MG63 (cell line): ENCODE results near the gene SKI. TPM values are rescaled to one million over a fixed set of nuclear protein-coding genes. Genes with fewer than 3 reads are reported as not detected.

ENCODE experiments used
- DNase-seq: peaks from one replicate; pipeline ENCODE4 v3.0.0-alpha.2; 2020
- H3K27me3 ChIP-seq: fragments of 250-450 bp; sonication (Bioruptor Pico); 2 replicates; pipeline ENCODE4 v1.5.1; 2020; ENCODE audit warnings: mild to moderate bottlenecking, moderate library complexity
- H3K36me3 ChIP-seq: fragments of 250-450 bp; sonication (Bioruptor Pico); 2 replicates; pipeline ENCODE4 v1.5.1; 2020; ENCODE audit warnings: mild to moderate bottlenecking, moderate library complexity
- H3K4me3 ChIP-seq: fragments of 250-450 bp; sonication (Bioruptor Pico); 2 replicates; pipeline ENCODE4 v1.5.1; 2020; ENCODE audit warnings: mild to moderate bottlenecking, moderate library complexity
- H3K9me3 ChIP-seq: fragments of 250-450 bp; sonication (Bioruptor Pico); 2 replicates; pipeline ENCODE4 v1.5.1; 2020; ENCODE audit warnings: mild to moderate bottlenecking, moderate library complexity
- total RNA-seq: library from RNA; depleted of rRNA; stranded (reverse); fragments of >200 nt; shearing (Covaris generic); gene quantifications from 2 replicates; pipeline ENCODE4 v1.2.3, GENCODE V29; 2014; ENCODE audit warnings: low replicate concordance

The SKI gene
- total RNA-seq, 1 experiment from 2014 or later = 9.2 TPM

DNA sequence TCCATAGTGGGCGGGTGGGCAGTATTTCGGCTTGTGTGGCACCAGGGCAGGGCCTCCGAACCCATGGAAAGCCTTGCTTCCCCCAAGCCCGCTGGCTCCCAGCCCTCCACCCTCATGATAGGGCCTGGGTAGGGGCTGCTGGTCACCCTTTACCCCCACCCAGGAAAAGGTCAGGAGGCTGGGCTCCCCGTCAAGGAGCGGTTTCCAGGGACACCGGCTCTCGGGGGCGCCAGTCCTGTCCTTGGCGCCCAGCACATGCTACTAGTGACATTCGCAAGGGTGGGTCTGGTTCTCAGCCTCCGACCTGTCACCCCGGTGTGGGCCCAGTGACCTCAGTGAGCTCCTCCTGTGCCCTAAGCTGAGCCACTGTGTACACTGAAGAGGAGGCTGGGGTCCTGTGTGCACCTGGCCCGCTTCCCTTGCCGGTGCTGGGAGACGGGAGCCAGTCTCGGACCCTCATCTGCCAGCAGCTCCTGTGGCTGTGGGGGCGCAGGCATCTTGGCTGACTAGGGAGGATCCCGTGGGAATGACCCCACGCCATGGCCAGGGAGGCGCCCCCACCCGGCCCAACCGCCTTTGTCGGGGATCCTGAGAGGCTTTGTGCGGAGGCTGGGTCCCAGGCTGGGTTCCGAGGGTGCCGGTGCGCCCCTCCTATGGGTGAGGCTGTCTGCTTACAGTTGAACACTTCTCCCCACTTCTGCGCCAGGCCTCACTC lies 54.6 kb downstream of the SKI start:
- Histone ChIP-seq H3K9me3 (no peaks in the 10 kb centered on the region), H3K4me3 (no peak overlapping the region)

GRCh38 chr1:2283371-2283990 lies 55.4 kb downstream of the SKI start:
- H3K9me3 ChIP-seq = no peaks in the 10 kb centered on the region
- no peak for DNase-seq
- no peak overlapping the region for H3K4me3 ChIP-seq
- no peaks in the 10 kb centered on the region for H3K27me3 ChIP-seq
- peaks cover 4% of the 10 kb centered on the region for H3K36me3 ChIP-seq

More for the DNA sequence above, 54.6 kb downstream of the SKI start:
- peaks cover 4% of the 10 kb centered on the region; the same call in 1 of the 2 replicates for H3K36me3 ChIP-seq
- no peak for DNase-seq
- no peaks in the 10 kb centered on the region for H3K27me3 ChIP-seq

GRCh38 chr1:2283991-2284895 lies 56.1 kb downstream of the SKI start:
- Histone ChIP-seq H3K9me3 (no peaks in the 10 kb centered on the region), H3K4me3 (no peak overlapping the region), H3K27me3 (no peaks in the 10 kb centered on the region), H3K36me3 (peaks cover 4% of the 10 kb centered on the region)
- no peak for DNase-seq

DNA sequence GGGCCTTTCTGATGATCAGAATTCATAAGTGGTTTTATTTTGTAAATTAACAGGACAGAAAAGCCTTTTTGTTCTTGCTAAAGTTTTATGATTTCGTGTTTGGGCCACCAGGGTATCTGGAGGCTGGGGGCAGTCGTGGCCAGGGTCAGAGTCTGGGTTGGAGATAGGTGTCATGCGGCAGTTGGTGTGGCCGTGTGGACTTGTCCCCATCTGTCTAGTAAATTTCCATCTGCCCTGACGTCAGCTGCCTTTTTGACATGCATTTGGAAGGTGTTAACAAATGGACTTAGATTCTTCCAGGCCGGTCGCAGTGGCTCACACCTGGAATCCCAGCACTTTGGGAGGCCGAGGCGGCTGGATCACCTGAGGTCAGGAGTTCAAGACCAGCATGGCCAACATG lies 56.8 kb downstream of the SKI start:
- Histone ChIP-seq H3K27me3 (no peaks in the 10 kb centered on the region), H3K4me3 (no peak overlapping the region), H3K36me3 (peaks cover 4% of the 10 kb centered on the region), H3K9me3 (no peaks in the 10 kb centered on the region)
- DNase-seq = no peak

GRCh38 chr1:2286923-2287322 lies 58.8 kb downstream of the SKI start:
- H3K4me3 ChIP-seq = no peak overlapping the region
- H3K9me3 ChIP-seq = no peaks in the 10 kb centered on the region
- no peaks in the 10 kb centered on the region for H3K27me3 ChIP-seq
- peaks cover 8% of the 10 kb centered on the region for H3K36me3 ChIP-seq
- DNase-seq = no peak

DNA sequence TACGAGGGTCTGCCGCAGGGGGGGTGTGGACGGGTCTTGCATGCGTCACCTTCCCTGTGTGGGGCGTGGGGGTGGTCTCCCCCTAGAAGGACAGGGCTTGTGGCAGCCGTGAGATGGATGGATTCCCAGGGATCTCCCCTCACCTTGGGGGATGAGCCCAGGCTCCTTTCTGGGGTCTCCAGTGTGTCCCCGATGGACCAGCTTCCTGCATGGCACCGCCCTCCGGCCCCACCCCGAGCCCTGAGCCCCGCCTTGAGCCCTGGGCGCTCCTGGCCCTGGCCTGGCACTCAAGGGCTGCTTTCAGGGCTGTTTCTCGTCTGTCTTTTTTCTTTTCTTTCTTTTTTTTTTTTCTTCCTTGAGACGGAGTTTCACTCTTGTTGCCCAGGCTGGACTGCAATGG lies 59.5 kb downstream of the SKI start:
- Histone ChIP-seq H3K4me3 (no peak overlapping the region), H3K9me3 (no peaks in the 10 kb centered on the region), H3K36me3 (peaks cover 10% of the 10 kb centered on the region), H3K27me3 (no peaks in the 10 kb centered on the region)
- DNase-seq = no peak

GRCh38 chr1:2288311-2288710 lies 60.2 kb downstream of the SKI start:
- Histone ChIP-seq H3K27me3 (no peaks in the 10 kb centered on the region), H3K36me3 (peaks cover 10% of the 10 kb centered on the region), H3K9me3 (no peaks in the 10 kb centered on the region), H3K4me3 (no peak overlapping the region)
- DNase-seq = no peak

DNA sequence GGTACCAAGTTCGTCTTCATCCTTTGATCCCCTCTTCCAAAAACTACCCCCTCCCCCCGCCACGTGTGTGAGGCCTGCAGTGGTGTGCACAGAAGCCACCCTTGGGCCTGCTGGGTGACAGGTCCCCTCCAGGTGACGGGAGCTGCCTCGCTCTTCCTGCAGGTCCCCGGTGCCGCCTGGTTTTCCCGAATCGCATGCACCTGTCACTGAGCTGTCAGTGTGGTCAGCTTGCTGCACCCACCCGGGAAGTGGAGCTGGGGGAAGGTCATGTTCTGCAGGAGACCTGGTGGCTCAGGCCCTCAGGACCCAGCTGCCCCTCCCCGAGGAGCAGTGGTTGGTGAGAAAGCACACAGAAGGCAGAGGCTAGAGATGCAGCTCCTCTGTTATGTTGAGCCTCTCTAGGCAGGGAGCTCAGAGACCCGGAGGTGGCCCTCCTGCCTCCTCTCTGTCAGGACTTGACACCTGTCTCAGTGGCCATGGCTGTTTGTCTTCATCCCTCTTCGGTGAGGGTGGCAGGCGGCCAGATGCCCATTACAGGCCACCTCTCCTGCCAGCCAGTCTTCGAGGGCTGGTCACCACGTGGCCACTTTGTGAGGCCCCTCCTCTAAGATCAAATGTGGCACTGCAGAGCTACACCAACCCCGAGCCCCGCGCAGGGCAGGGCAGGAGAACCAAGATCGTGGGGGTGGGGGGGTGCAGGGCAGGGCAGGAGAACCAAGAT lies 60.9 kb downstream of the SKI start:
- H3K9me3 ChIP-seq = no peaks in the 10 kb centered on the region
- no peak overlapping the region for H3K4me3 ChIP-seq
- H3K36me3 ChIP-seq = peaks cover 10% of the 10 kb centered on the region
- no peaks in the 10 kb centered on the region for H3K27me3 ChIP-seq
- DNase-seq = no peak

DNA sequence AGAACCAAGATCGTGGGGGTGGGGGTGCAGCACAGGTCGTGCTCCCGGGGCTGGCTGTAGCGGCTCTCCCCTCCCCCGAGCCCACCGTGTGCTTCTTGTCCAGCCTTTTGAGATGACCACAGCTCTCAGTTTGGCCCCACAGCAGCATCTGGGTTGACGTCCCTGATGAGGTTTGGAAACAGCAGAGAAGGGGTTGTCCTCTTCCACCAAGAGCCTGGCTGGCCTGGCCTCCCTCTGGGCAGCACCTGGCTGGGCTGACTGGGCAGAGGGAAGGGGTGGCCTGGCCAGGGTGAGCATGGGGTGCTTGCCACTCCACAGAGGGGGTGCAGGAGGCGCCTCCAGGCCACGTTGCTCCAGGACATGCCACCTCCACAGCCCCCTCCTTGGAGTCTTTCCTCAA lies 61.5 kb downstream of the SKI start:
- DNase-seq = no peak
- no peak overlapping the region for H3K4me3 ChIP-seq

DNA sequence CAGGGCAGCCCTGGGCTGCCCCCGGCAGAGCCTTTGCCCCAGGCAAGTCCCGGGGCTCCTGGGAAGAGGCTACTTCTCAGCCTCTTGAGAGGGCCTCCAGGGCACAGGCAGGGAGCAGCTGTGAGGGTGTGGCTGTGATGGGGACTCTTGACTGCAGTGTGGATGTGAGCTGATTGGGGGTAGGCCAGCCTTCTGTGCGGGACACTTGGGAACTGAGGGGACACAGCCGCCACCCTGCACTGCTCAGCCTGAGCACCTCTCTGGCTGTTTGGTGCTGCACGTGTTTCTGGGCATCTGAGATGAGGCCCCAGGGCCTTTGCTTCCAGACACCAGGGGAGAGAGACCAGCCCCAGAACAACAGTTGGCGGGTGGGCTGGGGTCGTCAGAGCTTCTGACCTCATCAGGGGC lies 62.1 kb downstream of the SKI start:
- Histone ChIP-seq H3K36me3 (peaks cover 13% of the 10 kb centered on the region), H3K4me3 (peak overlapping the region; percentile 14; the same call in 1 of the 2 replicates)
- peak; percentile 25 for DNase-seq

More for the DNA sequence above, 61.5 kb downstream of the SKI start:
- peaks cover 13% of the 10 kb centered on the region for H3K36me3 ChIP-seq
- no peaks in the 10 kb centered on the region for H3K9me3 ChIP-seq
- no peaks in the 10 kb centered on the region for H3K27me3 ChIP-seq

DNA sequence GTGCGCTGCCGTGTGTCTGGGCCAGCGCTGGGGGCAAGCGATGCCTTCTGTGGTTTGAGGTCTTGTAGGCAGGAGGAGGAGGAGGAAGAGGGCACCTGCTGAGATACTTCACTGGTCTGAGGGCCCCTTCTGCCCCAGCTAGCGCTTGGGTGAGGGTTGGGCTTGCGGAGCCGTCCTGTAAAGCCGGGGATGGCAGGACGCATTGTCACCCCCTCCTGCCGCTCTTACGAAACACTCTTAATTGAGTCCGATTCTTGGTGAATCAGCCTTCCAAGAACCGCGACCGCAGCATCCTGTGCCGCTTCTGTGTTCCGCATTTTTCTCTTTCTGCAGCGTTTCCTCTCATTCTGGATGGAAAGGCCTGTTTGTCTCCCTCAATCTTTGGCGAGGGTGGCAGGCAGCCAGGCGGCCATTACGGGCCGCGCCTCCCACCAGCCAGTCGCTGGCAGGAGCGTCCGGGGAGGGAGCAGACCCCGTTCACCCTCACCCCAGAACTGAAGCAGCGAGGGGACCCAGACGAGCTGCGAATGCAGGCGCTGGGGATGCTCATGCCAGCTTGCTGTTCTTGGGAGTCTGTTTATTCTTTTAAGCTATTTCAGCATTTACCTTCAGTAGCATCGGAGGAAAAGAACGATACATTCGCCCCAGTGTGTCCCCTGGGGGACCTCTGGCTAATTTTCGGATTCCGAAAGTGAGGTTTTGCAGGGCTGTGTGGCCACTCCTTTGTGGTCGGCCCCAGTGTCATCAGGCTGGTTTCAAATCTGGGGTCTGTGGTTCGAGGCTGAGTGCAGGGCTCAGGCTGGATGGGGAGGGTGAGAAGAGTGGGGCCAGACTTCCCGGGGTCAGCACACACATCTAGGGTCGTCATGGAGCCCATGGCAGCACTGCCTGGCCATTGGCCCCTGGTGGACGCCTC lies 62.7 kb downstream of the SKI start:
- no peaks in the 10 kb centered on the region for H3K9me3 ChIP-seq
- H3K36me3 ChIP-seq = peaks cover 15% of the 10 kb centered on the region
- H3K4me3 ChIP-seq = peak overlapping the region; percentile 30
- no peaks in the 10 kb centered on the region for H3K27me3 ChIP-seq
- peak; percentile 92 for DNase-seq

More for the DNA sequence above, 62.1 kb downstream of the SKI start:
- Histone ChIP-seq H3K27me3 (no peaks in the 10 kb centered on the region), H3K9me3 (no peaks in the 10 kb centered on the region)

GRCh38 chr1:2291577-2291976 lies 63.5 kb downstream of the SKI start:
- H3K27me3 ChIP-seq = no peaks in the 10 kb centered on the region
- no peak for DNase-seq
- H3K36me3 ChIP-seq = peaks cover 18% of the 10 kb centered on the region
- H3K9me3 ChIP-seq = no peaks in the 10 kb centered on the region
- no peak overlapping the region for H3K4me3 ChIP-seq

DNA sequence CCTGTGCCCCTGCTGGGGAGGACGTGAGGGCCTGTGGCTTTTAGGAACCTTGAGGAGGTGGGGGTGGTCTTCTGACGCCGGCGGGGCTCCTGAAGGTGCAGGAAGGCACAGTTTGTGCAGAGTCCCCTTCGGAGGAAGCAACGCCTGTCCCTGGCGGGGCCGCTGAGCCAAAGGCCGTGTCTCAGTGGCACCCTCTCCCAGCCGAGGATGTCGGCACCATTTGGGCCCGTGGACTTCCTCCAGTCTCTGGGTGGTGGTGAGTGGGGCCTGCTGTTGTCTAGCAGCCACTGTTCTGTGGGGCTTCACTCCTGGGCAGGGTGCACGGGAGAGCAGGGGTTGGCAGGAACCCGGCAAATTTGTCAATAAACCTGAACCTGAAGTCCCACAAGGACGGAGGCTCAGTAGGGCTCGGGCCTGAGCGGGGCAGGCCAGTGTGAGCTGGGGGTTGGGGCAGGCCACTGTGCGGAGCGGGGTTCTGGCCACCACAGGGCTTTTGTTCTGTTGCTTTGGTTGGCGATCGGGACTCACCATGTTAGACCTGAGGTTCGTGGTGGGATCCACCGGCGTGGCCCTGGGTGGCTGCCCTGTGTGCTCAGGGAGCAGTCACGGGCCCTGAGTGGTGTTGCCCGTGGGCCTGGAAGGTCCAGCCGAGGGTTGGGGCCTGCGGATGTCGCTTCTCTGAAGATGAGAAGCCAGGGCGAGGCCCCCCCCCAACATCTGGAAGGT lies 64.8 kb downstream of the SKI start:
- peaks cover 23% of the 10 kb centered on the region for H3K36me3 ChIP-seq
- H3K4me3 ChIP-seq = no peak overlapping the region
- DNase-seq = no peak
- no peaks in the 10 kb centered on the region for H3K9me3 ChIP-seq
- H3K27me3 ChIP-seq = no peaks in the 10 kb centered on the region

DNA sequence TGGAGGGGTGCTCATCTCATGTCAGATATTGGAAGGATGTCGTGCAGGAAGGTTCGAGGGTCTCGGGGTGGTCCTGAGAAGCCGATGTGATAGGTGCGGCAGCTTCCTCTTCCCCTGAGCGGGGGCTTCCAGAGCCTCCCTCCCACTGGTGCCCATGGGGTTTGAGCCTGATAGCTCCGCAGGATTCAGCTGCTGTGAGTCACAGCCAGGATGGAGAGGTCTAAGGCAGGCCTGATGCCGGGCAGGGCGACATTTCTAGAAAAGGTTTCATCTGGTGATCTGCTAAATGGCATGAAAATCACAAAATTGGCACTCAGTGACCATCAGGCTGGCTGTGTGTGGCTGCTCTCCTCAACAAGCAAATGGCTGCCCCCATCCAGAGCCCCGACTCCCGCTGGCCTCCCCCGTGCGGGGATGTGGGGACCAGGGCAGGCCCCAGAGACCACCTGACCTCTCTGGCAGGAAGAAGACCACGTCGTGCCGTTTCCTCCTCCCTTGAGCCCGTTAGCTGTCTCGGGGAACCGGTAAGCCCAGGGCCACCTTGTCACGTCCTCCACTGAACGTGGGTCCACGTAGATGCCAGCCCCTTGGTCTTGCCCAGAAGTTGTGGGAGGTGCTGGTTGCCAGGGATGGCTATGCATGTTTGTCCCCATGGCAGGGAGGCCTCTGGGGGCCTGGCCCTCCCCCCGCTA lies 66.1 kb downstream of the SKI start:
- H3K27me3 ChIP-seq = no peaks in the 10 kb centered on the region
- peaks cover 19% of the 10 kb centered on the region for H3K36me3 ChIP-seq
- no peak overlapping the region for H3K4me3 ChIP-seq
- DNase-seq = no peak
- no peaks in the 10 kb centered on the region for H3K9me3 ChIP-seq

GRCh38 chr1:2294725-2295078 lies 66.6 kb downstream of the SKI start:
- no peak for DNase-seq
- H3K9me3 ChIP-seq = no peaks in the 10 kb centered on the region
- peaks cover 19% of the 10 kb centered on the region for H3K36me3 ChIP-seq
- no peak overlapping the region for H3K4me3 ChIP-seq
- H3K27me3 ChIP-seq = no peaks in the 10 kb centered on the region
